HCT116 (cell line): ENCODE measurements around the gene ZNF880. TPM values are rescaled to one million over a fixed set of nuclear protein-coding genes. Genes with fewer than 3 reads are reported as not detected.

Experiments used
- ATAC-seq: fragments of 200-7000 bp; cut with Tn5 transposase; 2 replicates; pipeline ENCODE4 v1.9.1; 2020; ENCODE audit warnings: mild to moderate bottlenecking, moderate library complexity
- BruUV-seq: library from RNA; stranded (reverse); fragments of 400-500 nt; replicated peaks from 2 replicates; lab custom pipeline; 2021; lab: Mats Ljungman, UMichigan
- CTCF ChIA-PET: fragments of 300-600 bp; sonication (Branson Sonifier 250); formaldehyde crosslinking; loops from one replicate; lab custom pipeline; 2021; ENCODE audit warnings: antibody characterized with exemption; lab: Charles Lee
- POLR2A ChIA-PET: fragments of 300-600, 350-600 bp; sonication (Branson Sonifier 250); formaldehyde crosslinking; loops from one replicate; lab custom pipeline; 2021; ENCODE audit warnings: antibody characterized with exemption; lab: Charles Lee
- RAD21 ChIA-PET, 2 experiments: fragments of 300-600 bp; sonication (Branson Sonifier 250); formaldehyde crosslinking; loops; one replicate each; lab custom pipeline; 2023; ENCODE audit warnings: low total read pairs in 2 of 2; ENCODE audit not compliant: uncharacterized antibody in 2 of 2, unreplicated experiment in 2 of 2, low non-redundant PET in 1 of 2; lab: Charles Lee
- DNase-seq: peaks from one replicate; pipeline ENCODE4 v3.0.0-alpha.2; 2010; ENCODE audit warnings: low read depth, low spot score
- H2AFZ ChIP-seq: fragments of 200-600 bp; shearing (Covaris generic), sonication (generic); 2 replicates; pipeline ENCODE4 v1.6.1; 2017; ENCODE audit warnings: low read depth, mixed run types, mixed read lengths, antibody characterized with exemption, low read length; ENCODE audit not compliant: poor library complexity, severe bottlenecking
- H3K27ac ChIP-seq: 2 replicates; pipeline ENCODE4 v1.5.1; 2012; ENCODE audit warnings: low read depth, low read length
- H3K27me3 ChIP-seq: fragments of 200-600 bp; sonication (generic); 2 replicates; pipeline ENCODE4 v1.6.1; 2016; ENCODE audit warnings: mixed run types, low read length, mixed read lengths; ENCODE audit not compliant: insufficient read depth
- H3K36me3 ChIP-seq, 2 experiments: fragments of 200-500 bp in 1 of 2; fragments of 200-600 bp in 1 of 2; sonication (Bioruptor generic) in 1 of 2; sonication (generic) in 1 of 2; 2 replicates each; pipeline versions ENCODE4 v1.5.1 to v1.6.1; 2014 to 2016; ENCODE audit warnings: low read length in 2 of 2, inconsistent platforms in 1 of 2, mixed read lengths in 1 of 2, mixed run types in 1 of 2; ENCODE audit not compliant: insufficient read depth in 2 of 2, control insufficient read depth in 1 of 2
- H3K4me1 ChIP-seq, 2 experiments: fragments of 200-600 bp in 1 of 2; sonication (generic) in 1 of 2; 2 replicates each; pipeline versions ENCODE4 v1.5.1 to v1.6.1; 2012 to 2017; ENCODE audit warnings: low read length in 2 of 2, inconsistent platforms in 1 of 2, mild to moderate bottlenecking in 1 of 2, mixed read lengths in 1 of 2, mixed run types in 1 of 2, moderate library complexity in 1 of 2; ENCODE audit not compliant: insufficient read depth in 2 of 2, control insufficient read depth in 1 of 2
- H3K4me2 ChIP-seq: fragments of 200-600 bp; sonication (generic); 2 replicates; pipeline ENCODE4 v1.6.1; 2017; ENCODE audit warnings: mixed run types, low read length, mixed read lengths
- H3K4me3 ChIP-seq, 2 experiments: fragments of 200-600 bp in 1 of 2; sonication (generic) in 1 of 2; replicated peaks in 1 of 2; 2 replicates each; pipeline ENCODE4 v1.5.1; 2011 to 2016; ENCODE audit warnings: low read length in 2 of 2, control low read depth in 1 of 2, low read depth in 1 of 2, mild to moderate bottlenecking in 1 of 2, mixed read lengths in 1 of 2, mixed run types in 1 of 2
- H3K79me2 ChIP-seq: fragments of 200-600 bp; sonication (generic); 2 replicates; pipeline ENCODE4 v1.6.1; 2017; ENCODE audit warnings: mild to moderate bottlenecking, mixed run types, low read length, moderate library complexity, mixed read lengths; ENCODE audit not compliant: insufficient read depth
- H3K9ac ChIP-seq: fragments of 200-600 bp; sonication (generic); 2 replicates; pipeline ENCODE4 v1.6.1; 2016; ENCODE audit warnings: low read length, mixed read lengths
- H3K9me2 ChIP-seq: fragments of 200-600 bp; sonication (generic), shearing (Covaris generic); 2 replicates; pipeline ENCODE4 v1.6.1; 2017; ENCODE audit warnings: mixed run types, mild to moderate bottlenecking, moderate library complexity; ENCODE audit not compliant: insufficient read depth
- H3K9me3 ChIP-seq, 2 experiments: fragments of 200-500 bp in 1 of 2; fragments of 200-600 bp in 1 of 2; sonication (Bioruptor generic) in 1 of 2; sonication (generic) in 1 of 2; 2 replicates each; pipeline ENCODE4 v1.6.1; 2014 to 2017; ENCODE audit warnings: low read length in 2 of 2, mixed read lengths in 2 of 2, inconsistent platforms in 1 of 2, low read depth in 1 of 2, mild to moderate bottlenecking in 1 of 2, mixed run types in 1 of 2, moderate library complexity in 1 of 2; ENCODE audit not compliant: control insufficient read depth in 1 of 2, insufficient read depth in 1 of 2
- H4K20me1 ChIP-seq: fragments of 200-600 bp; sonication (generic), shearing (Covaris generic); 2 replicates; pipeline ENCODE4 v1.6.1; 2017; ENCODE audit warnings: mixed run types, mild to moderate bottlenecking, moderate library complexity; ENCODE audit not compliant: insufficient read depth
- CTCF ChIP-seq, 3 experiments: fragments of 200-600 bp in 1 of 3; sonication (generic) in 1 of 3; IDR thresholded peaks in 2 of 3; conservative IDR thresholded peaks in 1 of 3; 2 replicates each; pipeline ENCODE4 v1.5.1; 2012 to 2017; ENCODE audit warnings: low read depth in 2 of 3, low read length in 2 of 3, antibody characterized with exemption in 1 of 3, borderline replicate concordance in 1 of 3, control low read depth in 1 of 3, mild to moderate bottlenecking in 1 of 3, mixed read lengths in 1 of 3, mixed run types in 1 of 3, moderate library complexity in 1 of 3; ENCODE audit not compliant: insufficient read depth in 1 of 3
- FOSL1 ChIP-seq: IDR thresholded peaks from 2 replicates; pipeline ENCODE4 v1.6.1; 2012; ENCODE audit warnings: low read depth
- POLR2AphosphoS5 ChIP-seq: IDR thresholded peaks from 2 replicates; pipeline ENCODE4 v1.6.1; 2011; ENCODE audit warnings: mild to moderate bottlenecking, low read depth, low read length, moderate library complexity
- RAD21 ChIP-seq: IDR thresholded peaks from 2 replicates; pipeline ENCODE4 v1.6.1; 2012; ENCODE audit warnings: low read depth, mild to moderate bottlenecking
- intact Hi-C: fragments of 100-400 bp; cut with micrococcal nuclease; formaldehyde crosslinking; loops from 2 replicates; pipeline ENCODE4 v1.10.0; 2022
- total RNA-seq: library from RNA; stranded (reverse); gene quantifications from one replicate; pipeline ENCODE4 v1.2.1, GENCODE V29; 2021; ENCODE audit not compliant: unreplicated experiment

Gene ZNF880
- total RNA-seq, 1 experiment from 2014 or later: not detected

- H3K79me2 ChIP-seq: no peaks in the 10 kb centered on the region
Observed at GRCh38 chr19:52343548-52343947, 26.2 kb upstream of the ZNF880 start.

GRCh38 chr19:52345162-52345561, 24.6 kb upstream of the ZNF880 start:
- H3K27ac ChIP-seq: no peak overlapping the region
- no peak overlapping the region for H3K9ac ChIP-seq
- no peak overlapping the region for H3K4me3 ChIP-seq
- H3K4me1 ChIP-seq: no peaks in the 10 kb centered on the region
- ATAC-seq (no peak), DNase-seq (no peak)
- RAD21 ChIA-PET: no interaction called here
- POLR2A ChIA-PET: no interaction called here
- intact Hi-C loops: no loop called here
- no TSS peak for BruUV-seq
- CTCF ChIA-PET: no interaction called here
- H3K79me2 ChIP-seq: no peaks in the 10 kb centered on the region
- no peak overlapping the region for H2AFZ ChIP-seq
- H3K36me3 ChIP-seq: no peaks in the 10 kb centered on the region
- H3K27me3 ChIP-seq: no peaks in the 10 kb centered on the region
- H3K9me3 ChIP-seq: peaks cover 0 to 6% of the 10 kb centered on the region in 2 experiments; a peak in 2 of 4 replicates
- no peak for TF ChIP-seq FOSL1
- H4K20me1 ChIP-seq: no peaks in the 10 kb centered on the region
- H3K4me2 ChIP-seq: no peak overlapping the region
- H3K9me2 ChIP-seq: no peaks in the 10 kb centered on the region

More at GRCh38 chr19:52343548-52343947, 26.2 kb upstream of the ZNF880 start:
- Histone ChIP-seq H3K27ac (no peak overlapping the region), H3K27me3 (no peaks in the 10 kb centered on the region), H3K4me3 (no peak overlapping the region), H3K9ac (no peak overlapping the region), H3K9me2 (no peaks in the 10 kb centered on the region), H3K4me1 (no peaks in the 10 kb centered on the region), H3K36me3 (no peaks in the 10 kb centered on the region), H3K4me2 (no peak overlapping the region), H2AFZ (no peak overlapping the region)
- CTCF ChIA-PET: no interaction called here
- DNase-seq: peak; percentile 23
- POLR2A ChIA-PET: no interaction called here
- ATAC-seq: peak; percentile 36; the same call in 1 of the 2 replicates
- intact Hi-C loops: no loop called here
- TF ChIP-seq CTCF (IDR thresholded peaks at IDR 0.05 in 2 of 3, conservative IDR thresholded peaks at IDR 0.05 in 1 of 3; ENCODE audit: borderline replicate concordance in 1 of 3, insufficient read depth in 1 of 3, low read depth in 2 of 3, low read length in 2 of 3) (peak; percentile 17 to 50 (median 48); a peak in 5 of 6 replicates), POLR2AphosphoS5 (no peak), RAD21 (peak; percentile 43)
- TF ChIP-seq, all 23 proteins: peak for 2
- H3K9me3 ChIP-seq: peaks cover 0 to 6% of the 10 kb centered on the region in 2 experiments; a peak in 2 of 4 replicates
- BruUV-seq: no TSS peak
- no peaks in the 10 kb centered on the region for H4K20me1 ChIP-seq
- RAD21 ChIA-PET: no interaction called here
